Spleen (tissue), 7 donors: ENCODE data around the gene PLEKHG3.

Source experiments
- CTCF ChIP-seq, 11 experiments: fragments of 200-600 bp in 7 of 11; fragments of 450-650 bp in 4 of 11; sonication (generic) in 4 of 11; IDR thresholded peaks in 8 of 11; conservative IDR thresholded peaks in 3 of 11; 1 replicate in 7 of 11; 2 replicates in 4 of 11; pipeline versions ENCODE4 v1.4.0 to v1.8.0; 2016 to 2021; ENCODE audit warnings: antibody characterized with exemption in 11 of 11, inconsistent platforms in 4 of 11, mild to moderate bottlenecking in 1 of 11
- POLR2A ChIP-seq, 3 donors: fragments of 450-650 bp; IDR thresholded peaks; one replicate each; pipeline ENCODE4 v1.5.1; 2017; ENCODE audit warnings: antibody characterized with exemption in 3 of 3, mild to moderate bottlenecking in 1 of 3
- POLR2AphosphoS5 ChIP-seq, 3 donors: sonication (generic); formaldehyde crosslinking; IDR thresholded peaks; one replicate each; pipeline ENCODE4 v1.5.1; 2017; ENCODE audit warnings: antibody characterized with exemption in 3 of 3
- donor health status: DM: no; HTN: no; CAD: no; lungs with moderate emphysema.
- donor health status: DM: no; HTN: no; CAD: no.
- donor health status: DM: no; HTN: no; CAD: no.

DNA sequence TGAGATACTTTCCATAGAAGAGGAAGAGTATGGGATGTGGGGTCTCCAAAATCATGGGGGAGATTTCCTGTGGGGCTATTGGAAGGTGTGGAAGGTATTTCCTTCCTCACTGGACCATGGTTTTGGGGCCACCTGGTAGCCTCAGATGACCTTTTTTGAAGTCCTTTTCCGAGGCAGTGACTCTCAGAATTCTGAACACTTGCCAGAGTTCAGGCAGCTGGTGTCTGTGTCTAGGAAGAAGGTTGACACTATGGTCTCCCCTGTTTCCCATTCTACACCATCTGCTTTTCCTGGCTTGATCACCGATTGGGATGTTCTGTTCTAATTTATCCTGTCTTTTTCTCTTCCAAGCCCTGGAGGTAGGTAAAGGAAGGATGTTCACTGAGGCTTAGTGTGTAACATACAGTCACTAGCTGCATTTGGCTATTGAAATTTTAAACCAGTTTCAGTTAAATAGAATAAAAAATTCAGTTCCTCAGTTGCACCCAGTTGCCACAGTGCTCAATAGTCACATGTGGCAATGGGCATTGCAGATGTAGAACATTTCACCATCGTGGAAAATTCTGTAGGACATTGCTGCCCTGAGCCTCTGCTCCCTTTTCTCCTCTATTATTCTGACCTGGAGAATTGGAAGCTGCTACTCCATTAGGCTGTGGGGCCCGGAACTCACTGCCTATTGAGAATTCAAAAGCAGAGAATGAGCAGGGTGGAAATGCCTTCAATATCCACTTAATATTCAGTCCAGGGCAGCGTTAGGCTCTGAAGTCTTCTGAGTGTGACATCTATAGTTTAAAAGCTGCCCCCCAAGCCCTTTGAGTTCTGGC lies 11.0 kb upstream of the PLEKHG3 start:
- TF ChIP-seq CTCF (IDR thresholded peaks at IDR 0.05 in 8 of 11, conservative IDR thresholded peaks at IDR 0.05 in 3 of 11) (no peak), POLR2A (IDR thresholded peaks at IDR 0.05) (no peak), POLR2AphosphoS5 (IDR thresholded peaks at IDR 0.05) (no peak)
